ENCODE data around the gene TMEM106B. TPM values are rescaled to one million over a fixed set of nuclear protein-coding genes. Genes with fewer than 3 reads are reported as not detected.

TMEM106B gene
- total RNA-seq, 4 donors from 2014 or later, result 24.3 to 102 (median 80.8) TPM

DNA sequence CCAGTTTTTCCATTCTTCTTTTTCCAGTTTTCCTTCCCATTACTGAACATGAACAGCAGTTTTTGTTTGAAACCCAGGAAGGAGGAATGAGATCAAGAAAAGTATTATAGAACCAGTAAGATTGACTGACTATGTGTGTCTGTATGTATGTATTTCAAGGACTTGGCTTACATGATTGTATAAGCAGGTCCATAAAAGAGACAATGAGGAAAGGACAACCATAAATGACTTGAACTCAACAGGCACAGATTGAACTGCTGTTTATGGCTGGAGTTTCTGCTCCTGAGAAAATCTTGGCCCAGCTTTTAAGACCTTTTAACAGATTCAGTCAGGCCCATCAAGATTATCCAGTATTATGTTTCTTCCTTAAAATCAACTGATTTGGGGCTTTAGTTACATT, 39.1 kb downstream of the TMEM106B start:
- Histone ChIP-seq H3K9me3 (no peaks in the 10 kb centered on the region), H3K4me1 (no peaks in the 10 kb centered on the region), H3K27ac (no peak overlapping the region), H3K4me3 (no peak overlapping the region), H3K27me3 (no peaks in the 10 kb centered on the region), H3K36me3 (no peaks in the 10 kb centered on the region)
- in situ Hi-C loops (cut with MboI; ENCODE audit: low pct_ligation_motif_present in 1 of 4, low pct_unique_long_range_greater_than_20kb in 1 of 4, low sequenced_read_pairs in 3 of 4), result no loop called here
- TF ChIP-seq, protein P1, sequence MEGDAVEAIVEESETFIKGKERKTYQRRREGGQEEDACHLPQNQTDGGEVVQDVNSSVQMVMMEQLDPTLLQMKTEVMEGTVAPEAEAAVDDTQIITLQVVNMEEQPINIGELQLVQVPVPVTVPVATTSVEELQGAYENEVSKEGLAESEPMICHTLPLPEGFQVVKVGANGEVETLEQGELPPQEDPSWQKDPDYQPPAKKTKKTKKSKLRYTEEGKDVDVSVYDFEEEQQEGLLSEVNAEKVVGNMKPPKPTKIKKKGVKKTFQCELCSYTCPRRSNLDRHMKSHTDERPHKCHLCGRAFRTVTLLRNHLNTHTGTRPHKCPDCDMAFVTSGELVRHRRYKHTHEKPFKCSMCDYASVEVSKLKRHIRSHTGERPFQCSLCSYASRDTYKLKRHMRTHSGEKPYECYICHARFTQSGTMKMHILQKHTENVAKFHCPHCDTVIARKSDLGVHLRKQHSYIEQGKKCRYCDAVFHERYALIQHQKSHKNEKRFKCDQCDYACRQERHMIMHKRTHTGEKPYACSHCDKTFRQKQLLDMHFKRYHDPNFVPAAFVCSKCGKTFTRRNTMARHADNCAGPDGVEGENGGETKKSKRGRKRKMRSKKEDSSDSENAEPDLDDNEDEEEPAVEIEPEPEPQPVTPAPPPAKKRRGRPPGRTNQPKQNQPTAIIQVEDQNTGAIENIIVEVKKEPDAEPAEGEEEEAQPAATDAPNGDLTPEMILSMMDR (IDR thresholded peaks at IDR 0.05), result no peak
- TF ChIP-seq EP300 (IDR thresholded peaks at IDR 0.05; ENCODE audit: low read depth) (no peak), POLR2A (IDR thresholded peaks at IDR 0.05) (no peak)
- intact Hi-C loops (cut with DNase I; ENCODE audit: low total_unique reads), result no loop called here
- DNase-seq, result no peak

DNA sequence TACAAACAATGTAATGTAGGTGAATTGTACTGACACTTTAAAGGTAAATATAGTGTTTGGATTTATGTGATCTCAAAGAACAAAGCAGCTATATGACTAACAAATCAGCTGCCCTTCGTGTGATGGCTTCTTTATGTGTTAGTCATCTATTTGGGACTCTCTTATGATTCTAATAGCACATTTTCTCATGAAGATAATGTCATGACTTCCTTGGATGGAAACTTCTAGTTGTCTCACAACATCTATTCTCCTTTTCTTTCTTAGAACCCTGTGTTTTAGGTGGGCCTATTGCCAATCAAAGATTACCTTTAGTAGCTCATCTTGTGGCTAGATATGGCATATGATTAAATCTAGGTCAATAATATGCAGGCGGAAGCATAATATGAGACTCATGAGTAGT, 45.0 kb downstream of the TMEM106B start:
- Histone ChIP-seq H3K4me3 (no peak overlapping the region), H3K9me3 (no peaks in the 10 kb centered on the region), H3K4me1 (peaks cover 0 to 2% (median 0%) of the 10 kb centered on the region in 4 donors), H3K27me3 (no peaks in the 10 kb centered on the region), H3K36me3 (no peaks in the 10 kb centered on the region), H3K27ac (no peak overlapping the region)
- DNase-seq, result no peak
- in situ Hi-C loops (cut with MboI; ENCODE audit: low pct_ligation_motif_present in 1 of 4, low pct_unique_long_range_greater_than_20kb in 1 of 4, low sequenced_read_pairs in 3 of 4) (no loop called here), intact Hi-C loops (cut with DNase I; ENCODE audit: low total_unique reads) (no loop called here)
- TF ChIP-seq POLR2A (IDR thresholded peaks at IDR 0.05) (no peak), POLR2AphosphoS5 (IDR thresholded peaks at IDR 0.05) (no peak), EP300 (IDR thresholded peaks at IDR 0.05; ENCODE audit: low read depth) (no peak)
- TF ChIP-seq, protein P1 (IDR thresholded peaks at IDR 0.05), result no peak
- 61 to 67% methylated on average over 2 of the region's 2 CpGs for WGBS, 2 donors (ENCODE audit: low coverage in 1 of 2)

DNA sequence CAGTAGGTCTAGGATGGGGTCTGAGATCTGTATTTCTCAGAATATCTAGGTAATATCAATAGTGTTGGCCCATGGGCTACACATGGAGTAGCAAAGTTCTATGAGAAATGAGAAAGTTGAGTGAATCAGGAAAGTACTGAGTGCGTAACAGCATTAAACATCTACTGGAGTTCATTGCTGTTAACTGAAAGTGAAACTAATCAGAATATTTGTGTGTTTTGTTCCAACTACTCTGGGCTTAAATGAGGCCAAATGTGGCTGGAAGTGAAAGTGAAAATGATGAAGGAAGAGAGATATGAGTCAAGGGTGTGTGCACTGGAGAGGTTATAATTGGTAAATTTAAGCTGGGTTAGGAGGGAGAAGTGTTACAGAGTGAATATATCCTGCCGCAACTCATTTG, 46.5 kb downstream of the TMEM106B start:
- peak overlapping the region in 1 of 4 donors; percentile 14 for H3K4me3 ChIP-seq
- no peak for DNase-seq

DNA sequence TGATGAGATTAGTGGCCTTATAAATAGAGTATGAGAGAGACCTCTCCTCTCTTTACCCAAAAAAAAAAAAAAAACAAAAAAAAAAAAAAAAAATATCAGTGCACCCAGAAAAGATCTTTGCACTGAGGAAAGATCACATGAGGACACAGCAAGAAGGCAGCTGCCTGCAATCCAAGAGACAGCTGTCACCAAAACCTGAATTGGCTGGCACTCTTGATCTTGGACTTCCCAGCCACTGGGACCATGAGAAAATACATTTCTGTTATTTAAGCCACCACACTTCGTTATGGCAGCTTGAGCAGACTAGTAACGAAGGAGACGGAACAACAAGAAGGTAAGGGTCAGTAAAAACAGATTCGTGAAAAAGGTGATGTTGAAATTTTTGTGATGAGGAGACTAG, 47.0 kb downstream of the TMEM106B start:
- H3K36me3 ChIP-seq, result no peaks in the 10 kb centered on the region
- peak overlapping the region in 1 of 4 donors; percentile 14 for H3K4me3 ChIP-seq
- H3K4me1 ChIP-seq, result peaks cover 0 to 2% (median 0%) of the 10 kb centered on the region in 4 donors
- no peak overlapping the region for H3K27ac ChIP-seq
- no peak for TF ChIP-seq POLR2A (IDR thresholded peaks at IDR 0.05)
- TF ChIP-seq, protein P1 (IDR thresholded peaks at IDR 0.05), result no peak
- no peak for TF ChIP-seq POLR2AphosphoS5 (IDR thresholded peaks at IDR 0.05)
- TF ChIP-seq EP300 (IDR thresholded peaks at IDR 0.05; ENCODE audit: low read depth), result no peak
- H3K27me3 ChIP-seq, result no peaks in the 10 kb centered on the region
- WGBS, 2 donors (ENCODE audit: low coverage in 1 of 2), result 93 to 94% methylated on average over 4 of the region's 4 CpGs
- in situ Hi-C loops (cut with MboI; ENCODE audit: low pct_ligation_motif_present in 1 of 4, low pct_unique_long_range_greater_than_20kb in 1 of 4, low sequenced_read_pairs in 3 of 4), result no loop called here
- DNase-seq, result no peak
- H3K9me3 ChIP-seq, result no peaks in the 10 kb centered on the region
- intact Hi-C loops (cut with DNase I; ENCODE audit: low total_unique reads), result no loop called here

More for the DNA sequence above, 46.5 kb downstream of the TMEM106B start:
- H3K36me3 ChIP-seq, result no peaks in the 10 kb centered on the region
- peaks cover 0 to 2% (median 0%) of the 10 kb centered on the region in 4 donors for H3K4me1 ChIP-seq
- intact Hi-C loops (cut with DNase I; ENCODE audit: low total_unique reads), result no loop called here
- H3K9me3 ChIP-seq, result no peaks in the 10 kb centered on the region
- 55 to 76% methylated on average over 2 of the region's 2 CpGs for WGBS, 2 donors (ENCODE audit: low coverage in 1 of 2)
- H3K27ac ChIP-seq, result no peak overlapping the region
- no peak for TF ChIP-seq POLR2A (IDR thresholded peaks at IDR 0.05)
- TF ChIP-seq EP300 (IDR thresholded peaks at IDR 0.05; ENCODE audit: low read depth), result no peak
- no peak for TF ChIP-seq POLR2AphosphoS5 (IDR thresholded peaks at IDR 0.05)
- TF ChIP-seq, protein P1 (IDR thresholded peaks at IDR 0.05), result no peak
- in situ Hi-C loops (cut with MboI; ENCODE audit: low pct_ligation_motif_present in 1 of 4, low pct_unique_long_range_greater_than_20kb in 1 of 4, low sequenced_read_pairs in 3 of 4), result no loop called here
- H3K27me3 ChIP-seq, result no peaks in the 10 kb centered on the region
